ENCODE data around the gene COX18. TPM values are rescaled to one million over a fixed set of nuclear protein-coding genes. Genes with fewer than 3 reads are reported as not detected.

The COX18 gene
- 13.7 and 20.8 TPM in 2 replicates for total RNA-seq

DNA sequence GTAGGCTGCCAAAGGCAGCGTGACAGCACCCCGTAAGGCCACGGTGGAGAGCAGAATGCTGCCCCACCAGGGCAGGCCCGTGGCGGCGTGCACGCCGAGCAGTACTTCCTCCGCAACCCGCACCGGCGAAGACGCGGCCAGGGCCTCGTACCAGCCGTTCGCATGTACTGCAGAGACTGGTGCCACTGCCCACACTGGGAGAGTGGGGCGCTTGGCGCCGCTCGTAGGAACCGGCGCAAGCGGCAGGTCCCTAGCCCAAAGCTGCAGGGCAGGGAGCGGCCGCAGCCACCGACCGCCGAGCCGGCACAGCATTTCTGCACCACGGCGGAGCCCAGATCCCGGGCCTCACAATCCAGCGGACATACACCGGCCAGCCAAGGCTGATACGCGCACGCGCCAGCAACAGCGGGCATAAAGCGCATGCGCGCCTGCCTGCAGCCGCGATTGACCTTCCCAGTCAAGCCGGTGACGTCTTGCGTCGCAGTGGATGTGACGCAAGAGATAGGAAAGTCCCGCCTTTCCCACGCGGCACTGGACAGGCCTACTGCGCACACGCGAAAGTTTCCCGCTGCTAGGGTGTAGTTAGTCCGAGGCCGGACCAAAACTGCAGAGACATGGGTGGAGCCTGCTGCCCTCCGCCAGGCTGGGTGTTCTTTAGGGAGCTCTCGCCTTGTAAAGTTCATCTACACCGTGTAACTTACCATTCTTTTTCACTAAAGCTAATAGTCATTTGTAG lies at the start of gene COX18:
TSS of gene COX18 (minus strand) at position 379 of the 736 bp plus-strand sequence. CDS start at position 312, 67 bp downstream.
- peak; percentile 98 for DNase-seq (ENCODE audit: low read depth in 2 of 2)

DNA sequence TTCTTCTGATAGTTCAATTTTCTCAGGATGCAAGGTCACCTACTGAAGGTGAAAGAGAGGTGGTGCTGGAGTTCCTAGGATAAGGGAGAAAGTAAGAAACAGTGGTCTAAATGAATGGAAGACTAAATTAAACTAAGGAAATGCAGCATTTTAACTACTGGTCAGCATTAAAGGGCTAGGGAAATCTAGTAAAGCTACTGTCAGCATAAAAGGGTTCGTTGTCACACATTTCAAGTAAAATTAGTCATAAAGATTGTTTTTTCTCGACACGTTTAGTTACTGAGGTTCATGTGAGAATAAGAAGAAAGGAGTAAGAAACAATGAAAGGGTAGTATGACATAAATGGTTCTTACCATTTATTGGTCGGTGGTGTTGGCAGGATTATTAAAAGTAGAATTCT lies 40.0 kb upstream of the COX18 start:
- DNase-seq (ENCODE audit: low read depth in 2 of 2) = no peak

DNA sequence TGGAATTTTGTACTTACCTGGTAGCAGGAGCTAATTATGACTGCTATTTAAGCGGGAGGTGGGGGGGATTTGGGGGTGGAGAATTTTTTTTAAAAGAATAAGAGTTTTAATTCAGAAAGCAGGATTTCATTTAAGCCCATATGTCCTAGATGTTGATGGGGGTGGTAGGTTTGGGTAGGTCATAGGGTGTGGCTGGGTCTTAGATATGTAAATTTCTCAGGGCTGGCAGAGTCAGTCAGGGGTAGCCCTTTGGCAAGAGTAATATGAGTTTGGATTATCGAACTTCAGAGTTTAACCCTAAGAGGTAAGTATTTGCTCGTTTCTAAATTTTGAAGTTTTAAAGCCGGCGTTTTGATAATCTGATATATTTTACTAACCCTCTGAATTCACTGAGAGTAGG lies 35.2 kb upstream of the COX18 start:
- DNase-seq (ENCODE audit: low read depth in 2 of 2) = no peak

DNA sequence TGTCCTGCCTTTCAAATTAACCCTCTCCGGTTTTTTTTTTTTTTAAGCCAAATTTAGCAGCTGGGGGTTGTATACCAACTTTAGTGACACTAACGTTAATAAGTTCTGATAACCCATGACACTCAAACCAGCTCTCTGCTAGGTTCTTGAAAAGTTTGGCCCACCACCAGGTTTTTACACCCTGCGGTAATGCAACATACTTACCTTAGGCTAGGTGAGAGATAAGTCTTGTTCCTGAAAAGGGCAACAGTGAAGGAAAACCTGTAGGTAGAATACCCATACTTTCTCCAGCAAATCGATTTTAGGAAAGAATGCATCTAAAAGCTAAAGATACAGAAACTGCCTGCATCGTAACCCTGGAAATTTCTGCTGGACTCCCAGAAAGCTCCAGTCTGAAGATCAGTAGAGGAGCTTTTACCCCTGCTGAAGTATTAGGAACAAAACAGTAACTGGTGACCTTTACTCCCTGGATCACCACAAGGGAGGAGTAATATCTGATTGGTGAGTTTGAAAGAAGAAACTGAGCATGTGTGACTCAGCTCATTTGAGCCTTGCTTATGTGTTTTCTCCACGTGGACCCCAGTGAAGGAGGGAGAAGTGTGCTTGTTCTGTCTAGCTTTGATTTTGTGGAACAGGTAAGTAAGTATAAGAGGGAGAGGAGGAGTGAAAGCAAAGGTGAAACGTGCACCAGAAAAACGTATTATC lies 34.4 kb upstream of the COX18 start:
- DNase-seq (ENCODE audit: low read depth in 2 of 2) = no peak

- DNase-seq (ENCODE audit: low read depth in 2 of 2) = no peak
These were observed 29.6 kb upstream of the COX18 start for GRCh38 chr4:73099143-73099542.

DNA sequence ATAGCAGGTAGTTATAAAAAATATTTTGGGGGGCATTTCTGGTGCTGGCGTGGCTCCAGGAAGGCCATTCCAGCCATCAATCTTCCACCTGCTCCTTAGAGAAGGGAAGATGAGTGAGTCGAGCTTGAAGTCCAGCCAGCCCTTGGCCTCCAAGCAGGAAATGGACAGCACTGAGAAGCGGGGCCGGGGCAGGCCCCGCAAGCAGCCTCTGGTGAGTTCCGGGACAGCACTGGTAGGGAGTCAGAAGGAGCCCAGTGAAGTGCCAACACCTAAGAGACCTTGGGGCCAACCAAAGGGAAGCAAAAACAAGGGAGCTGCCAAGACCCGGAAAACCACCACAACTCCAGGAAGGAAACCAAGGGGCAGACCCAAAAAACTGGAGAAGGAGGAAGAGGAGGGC lies 29.2 kb upstream of the COX18 start:
- DNase-seq (ENCODE audit: low read depth in 2 of 2) = peak in 1 of 2 donors; percentile 21

- no peak for DNase-seq (ENCODE audit: low read depth in 2 of 2)
These were observed 28.5 kb upstream of the COX18 start for GRCh38 chr4:73098016-73098415.

- DNase-seq (ENCODE audit: low read depth in 2 of 2) = no peak
These were observed 23.4 kb upstream of the COX18 start for GRCh38 chr4:73092868-73093267.

GRCh38 chr4:73090738-73091137 lies 21.2 kb upstream of the COX18 start:
- DNase-seq (ENCODE audit: low read depth in 2 of 2) = no peak

- no peak for DNase-seq (ENCODE audit: low read depth in 2 of 2)
These were observed 18.4 kb upstream of the COX18 start for GRCh38 chr4:73087871-73088270.

DNA sequence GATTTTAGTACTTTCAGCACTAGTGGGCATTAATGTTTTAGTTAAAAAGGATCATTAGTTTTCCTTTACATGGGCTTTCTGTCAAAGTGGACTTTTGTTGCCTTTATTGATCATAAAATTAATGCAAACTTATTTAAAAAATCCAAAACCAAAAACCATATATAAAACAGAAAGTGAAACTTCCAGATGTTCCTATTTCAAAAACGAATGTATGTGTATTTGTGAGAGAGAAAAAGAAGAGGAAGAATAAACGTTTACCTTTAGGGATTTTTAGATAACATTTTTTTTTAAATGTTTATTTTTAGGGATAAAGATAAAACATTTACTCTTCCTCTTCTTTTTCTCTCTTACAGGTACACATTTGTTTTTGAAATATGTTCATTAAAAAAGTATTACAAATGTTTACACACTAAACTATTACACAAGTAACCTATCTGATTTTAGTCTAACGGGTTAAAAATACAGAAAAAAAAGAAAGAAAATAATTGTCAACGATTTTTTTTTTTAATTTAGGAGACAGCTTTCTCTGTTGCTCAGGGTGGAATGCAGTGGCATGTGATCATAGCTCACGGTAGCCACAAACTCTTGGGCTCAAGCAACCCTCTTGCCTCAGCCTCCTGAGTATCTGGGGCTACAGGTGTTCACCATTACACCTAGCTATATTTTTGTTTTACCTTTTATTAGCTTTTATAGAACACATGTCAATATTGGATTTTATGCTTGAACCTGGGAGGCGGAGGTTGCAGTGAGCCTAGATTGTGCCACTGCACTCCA lies 16.8 kb upstream of the COX18 start:
- DNase-seq (ENCODE audit: low read depth in 2 of 2) = no peak

- no peak for DNase-seq (ENCODE audit: low read depth in 2 of 2)
These were observed 11.3 kb upstream of the COX18 start for GRCh38 chr4:73080789-73081188.

DNA sequence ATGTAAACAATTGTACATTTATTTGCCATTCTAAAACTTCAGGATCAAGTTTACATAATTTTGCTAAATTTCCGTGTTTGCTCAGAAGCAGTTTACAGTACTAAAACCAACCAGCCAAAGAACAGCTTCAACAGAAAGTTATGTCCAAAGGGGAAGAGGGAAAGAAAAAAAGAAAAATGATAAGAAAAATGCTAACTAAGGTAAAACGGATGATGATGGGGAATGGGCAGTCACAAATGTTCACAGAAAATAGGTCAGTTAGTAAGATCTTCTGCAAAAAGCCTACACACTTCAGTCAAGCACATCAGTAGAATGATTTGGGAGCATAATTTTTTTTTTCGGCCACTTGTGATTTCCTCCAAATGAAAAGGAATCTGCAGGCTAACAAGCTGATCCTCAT lies 6.3 kb upstream of the COX18 start:
- no peak for DNase-seq (ENCODE audit: low read depth in 2 of 2)

DNA sequence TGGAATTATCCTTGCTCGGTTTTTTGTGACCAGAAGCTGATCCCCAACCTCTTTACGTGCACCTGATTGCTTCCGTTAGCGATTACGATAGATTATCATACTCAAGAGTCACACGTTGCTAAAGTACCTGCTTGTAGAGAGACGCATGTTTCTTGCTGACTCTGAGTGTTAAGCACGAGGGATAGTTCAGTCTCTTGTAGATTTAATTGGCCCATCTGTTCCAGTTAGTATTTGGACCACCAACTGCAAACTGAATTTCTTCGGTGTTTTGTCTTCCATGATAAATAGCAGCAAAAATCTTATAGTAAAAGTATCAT lies 516 bp upstream of the COX18 start:
- DNase-seq (ENCODE audit: low read depth in 2 of 2) = no peak

GRCh38 chr4:73068491-73069337 lies 802 bp downstream of the COX18 start:
- DNase-seq (ENCODE audit: low read depth in 2 of 2) = peak; percentile 32 to 59

DNA sequence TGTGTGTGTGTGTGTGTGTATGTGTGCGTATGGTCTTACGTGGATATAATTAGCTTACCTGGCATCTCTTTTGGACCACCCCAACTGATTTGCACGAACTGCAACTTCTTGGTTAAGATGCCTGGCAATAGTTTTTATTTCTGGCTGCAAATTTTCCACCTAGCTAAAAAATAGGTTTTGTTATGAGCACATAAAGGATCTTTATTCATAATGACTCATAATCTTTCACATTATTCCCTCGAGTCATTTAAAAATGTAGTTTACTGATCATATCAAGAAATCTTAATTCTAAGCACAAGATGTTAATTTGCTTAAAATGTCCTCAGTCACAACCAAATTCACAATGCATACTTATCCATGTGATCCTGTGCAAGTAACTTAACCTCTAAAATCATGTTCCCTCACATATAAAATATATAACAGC lies 1.5 kb downstream of the COX18 start:
- DNase-seq (ENCODE audit: low read depth in 2 of 2) = peak in 1 of 2 donors; percentile 28

GRCh38 chr4:73066928-73067327 lies 2.6 kb downstream of the COX18 start:
- DNase-seq (ENCODE audit: low read depth in 2 of 2) = no peak

DNA sequence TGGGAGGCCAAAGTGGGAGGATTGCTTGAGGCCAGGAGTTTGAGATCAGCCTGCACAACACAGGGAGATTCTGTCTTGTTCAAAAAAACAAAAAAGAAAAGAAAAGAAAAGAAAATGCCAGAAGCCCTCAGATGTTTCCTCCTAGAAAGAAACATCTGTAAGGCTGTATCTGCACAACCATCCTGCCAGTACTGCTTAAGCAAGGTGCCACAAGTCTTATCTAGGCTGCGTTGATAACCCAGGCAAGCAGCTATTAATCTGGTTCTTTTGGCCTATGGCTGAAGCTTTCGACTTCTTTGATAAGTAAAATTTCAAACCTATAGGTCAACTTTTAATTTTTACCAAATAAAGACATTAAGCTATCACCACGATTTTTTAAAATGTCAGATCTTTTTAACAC lies 3.1 kb downstream of the COX18 start:
- DNase-seq (ENCODE audit: low read depth in 2 of 2) = no peak

DNA sequence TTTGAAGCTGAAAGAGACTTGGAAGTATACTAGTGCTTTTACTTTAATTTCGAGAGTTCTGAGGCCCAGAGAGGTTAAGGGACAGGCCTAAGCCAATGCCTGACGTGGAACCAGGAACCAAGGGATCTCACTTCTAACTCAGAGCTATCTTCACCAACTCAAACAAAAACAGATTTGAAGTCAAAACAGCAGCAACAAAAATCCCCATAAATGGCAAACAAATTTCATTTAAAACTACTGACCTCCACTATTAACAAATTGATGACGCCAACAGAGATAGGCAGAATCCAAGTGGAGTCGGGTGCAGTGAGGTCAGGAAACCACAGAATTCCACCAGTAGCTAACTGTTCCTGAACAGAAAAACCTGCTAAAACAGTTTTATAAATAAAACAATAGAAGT lies 5.0 kb downstream of the COX18 start:
- no peak for DNase-seq (ENCODE audit: low read depth in 2 of 2)

DNA sequence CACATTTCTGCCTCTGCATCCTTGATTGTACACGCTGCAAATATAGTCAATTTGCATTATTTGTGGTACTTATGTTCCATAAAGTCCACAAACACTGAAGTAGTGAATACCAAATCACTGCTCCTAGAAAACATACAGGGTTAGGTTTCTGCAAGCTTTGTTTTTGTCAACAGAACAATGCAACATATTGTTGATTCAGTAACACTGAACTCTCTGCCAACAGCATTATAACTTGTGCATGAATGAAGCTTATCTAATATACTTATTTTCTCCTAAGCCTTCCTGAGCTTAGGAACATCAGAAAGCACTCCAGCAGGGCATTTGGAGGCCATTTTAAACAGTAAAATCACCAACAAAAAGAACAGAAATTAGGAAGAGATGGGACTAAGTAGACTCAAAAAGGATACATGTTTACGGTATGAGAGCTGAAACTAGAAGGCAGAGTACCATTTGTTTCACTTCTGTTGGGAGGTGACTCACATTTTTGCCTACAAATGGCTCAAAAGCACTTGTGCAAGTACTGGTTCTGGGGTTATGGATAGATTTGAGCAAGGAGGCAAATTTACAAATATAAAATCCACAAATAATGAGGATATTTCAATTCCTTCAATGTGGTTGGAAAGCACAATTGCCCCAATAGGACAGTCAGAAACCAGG lies 14.1 kb downstream of the COX18 start:
- no peak for DNase-seq (ENCODE audit: low read depth in 2 of 2)

GRCh38 chr4:73053974-73054480 lies 15.5 kb downstream of the COX18 start:
- DNase-seq (ENCODE audit: low read depth in 2 of 2) = no peak

Measured in dermis microvascular lymphatic vessel endothelial cell (primary cell).